OCI-LY7 (cell line): Measurements from ENCODE around the gene FEN1. TPM values are rescaled to one million over a fixed set of nuclear protein-coding genes. Genes with fewer than 3 reads are reported as not detected.

Experiments used
- BruUV-seq: library from RNA; stranded (reverse); fragments of 400-500 nt; replicated peaks from 2 replicates; lab custom pipeline; 2021; lab: Mats Ljungman, UMichigan
- CTCF ChIA-PET: fragments of 300-600 bp; sonication (Branson Sonifier 250); formaldehyde crosslinking; loops from one replicate; lab custom pipeline; 2022; ENCODE audit warnings: antibody characterized with exemption; ENCODE audit not compliant: unreplicated experiment; lab: Charles Lee
- POLR2A ChIA-PET: fragments of 300-600 bp; sonication (Branson Sonifier 250); formaldehyde crosslinking; loops from one replicate; lab custom pipeline; 2022; ENCODE audit warnings: antibody characterized with exemption; lab: Charles Lee
- DNase-seq: peaks from one replicate; pipeline ENCODE4 v3.0.0-alpha.2; 2015; ENCODE audit warnings: low spot score
- H2AFZ ChIP-seq: fragments of 200-600 bp; sonication (generic), shearing (Covaris generic); 2 replicates; pipeline ENCODE4 v1.6.1; 2014; ENCODE audit warnings: mild to moderate bottlenecking, antibody characterized with exemption, low read length, moderate library complexity
- H3K27ac ChIP-seq: fragments of 200-600 bp; sonication (generic); 2 replicates; pipeline ENCODE4 v1.5.1; 2014; ENCODE audit warnings: mixed run types, low read depth, mild to moderate bottlenecking, moderate library complexity, low read length, inconsistent platforms; ENCODE audit not compliant: poor library complexity, severe bottlenecking
- H3K36me3 ChIP-seq: fragments of 200-600 bp; sonication (generic); 2 replicates; pipeline ENCODE4 v1.6.1; 2014; ENCODE audit warnings: mild to moderate bottlenecking, antibody characterized with exemption, low read length, moderate library complexity, mixed read lengths; ENCODE audit not compliant: insufficient read depth
- H3K4me1 ChIP-seq: fragments of 200-600 bp; sonication (generic); 2 replicates; pipeline ENCODE4 v1.5.1; 2014; ENCODE audit warnings: mild to moderate bottlenecking, low read length; ENCODE audit not compliant: insufficient read depth, poor library complexity, severe bottlenecking
- H3K4me2 ChIP-seq: fragments of 200-600 bp; sonication (generic); 2 replicates; pipeline ENCODE4 v1.6.1; 2014; ENCODE audit warnings: mild to moderate bottlenecking, low read length
- H3K4me3 ChIP-seq: fragments of 200-600 bp; sonication (generic); 2 replicates; pipeline ENCODE4 v1.5.1; 2014; ENCODE audit warnings: mild to moderate bottlenecking, low read depth, low read length; ENCODE audit not compliant: poor library complexity, severe bottlenecking
- H3K79me2 ChIP-seq: fragments of 200-600 bp; sonication (generic); 2 replicates; pipeline ENCODE4 v1.6.1; 2016; ENCODE audit warnings: low read depth, mild to moderate bottlenecking, low read length, moderate library complexity, mixed read lengths; ENCODE audit not compliant: insufficient read depth
- H3K9me2 ChIP-seq: fragments of 200-600 bp; sonication (generic); 2 replicates; pipeline ENCODE4 v1.6.1; 2016; ENCODE audit warnings: mild to moderate bottlenecking, low read length, mixed read lengths; ENCODE audit not compliant: insufficient read depth
- H3K9me3 ChIP-seq: fragments of 200-600 bp; sonication (generic); 2 replicates; pipeline ENCODE4 v1.6.1; 2014; ENCODE audit warnings: mild to moderate bottlenecking, mixed run types, low read length, mixed read lengths
- H4K20me1 ChIP-seq: fragments of 200-600 bp; sonication (generic); 2 replicates; pipeline ENCODE4 v1.6.1; 2014; ENCODE audit warnings: mild to moderate bottlenecking, antibody characterized with exemption, low read length, moderate library complexity, mixed read lengths; ENCODE audit not compliant: insufficient read depth
- EZH2phosphoT487 ChIP-seq: fragments of 200-600 bp; sonication (generic); IDR thresholded peaks from 2 replicates; pipeline ENCODE4 v1.6.1; 2018; ENCODE audit warnings: low read depth, borderline replicate concordance, mild to moderate bottlenecking, mixed run types, antibody characterized with exemption, low read length, moderate library complexity, mixed read lengths
- intact Hi-C: fragments of 100-400 bp; cut with micrococcal nuclease; formaldehyde crosslinking; loops from one replicate; pipeline ENCODE4 v1.10.0; 2022; ENCODE audit not compliant: unreplicated experiment
- total RNA-seq, 2 experiments: library from RNA; depleted of rRNA in 1 of 2; stranded (reverse); fragments of >200 nt in 1 of 2; shearing (Covaris generic) in 1 of 2; gene quantifications; 2 replicates each; pipeline ENCODE4 v1.2.3, GENCODE V29; 2014 to 2022
- TF ChIP-seq, protein P1 (sequence below): fragments of 200-600 bp; sonication (generic); conservative IDR thresholded peaks from 2 replicates; pipeline ENCODE4 v1.5.1; 2014; ENCODE audit warnings: mild to moderate bottlenecking, antibody characterized with exemption, low read length, moderate library complexity, mixed read lengths

The FEN1 gene
- total RNA-seq, 2 experiments from 2014 or later, result 123 to 153 TPM

DNA sequence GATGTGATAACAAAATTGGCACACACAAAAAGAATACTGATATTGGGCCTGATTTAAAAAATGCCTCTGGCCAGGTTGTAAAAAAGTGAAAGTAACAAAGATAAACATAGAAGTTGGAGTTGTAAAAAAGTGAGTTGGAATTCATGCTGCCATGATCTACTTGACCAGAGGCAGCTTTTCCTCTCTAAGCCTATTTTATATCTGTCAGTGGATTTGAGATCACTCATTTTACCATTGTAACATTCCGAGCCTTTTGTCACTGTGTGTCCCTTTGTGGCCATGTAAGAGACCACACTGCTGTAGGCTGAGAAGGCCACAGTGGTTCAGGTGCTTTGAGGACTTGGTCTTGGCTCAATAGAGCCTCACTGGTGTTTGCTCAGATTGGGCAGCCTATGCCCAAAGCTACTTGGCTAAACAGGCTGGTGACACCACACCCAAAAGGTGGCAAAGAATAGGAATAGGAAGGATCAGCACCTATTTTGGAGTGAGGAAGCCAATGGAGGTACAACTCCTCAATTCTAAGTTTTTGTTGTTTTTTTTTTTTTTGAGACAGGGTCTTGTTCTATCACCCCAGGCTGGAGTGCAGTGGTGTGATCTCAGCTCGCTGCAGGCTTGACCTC is 7.1 kb downstream of the FEN1 start:
- H3K36me3 ChIP-seq, result peaks cover 72% of the 10 kb centered on the region
- H2AFZ ChIP-seq, result no peak overlapping the region
- BruUV-seq, result no TSS peak
- intact Hi-C loops, result no loop called here
- ChIA-PET CTCF (no interaction called here), POLR2A (interaction anchor here (0.7 kb wide), 2 partner anchors 19 to 36 kb away, joined by 8 to 13 read pairs; no protein-coding TSS in a partner anchor)
- no peak overlapping the region for H3K27ac ChIP-seq
- no peaks in the 10 kb centered on the region for H3K9me3 ChIP-seq
- no peaks in the 10 kb centered on the region for H3K9me2 ChIP-seq
- H3K4me2 ChIP-seq, result no peak overlapping the region
- no peak for DNase-seq
- H3K4me3 ChIP-seq, result no peak overlapping the region
- H4K20me1 ChIP-seq, result peaks cover 14% of the 10 kb centered on the region; the same call in 1 of the 2 replicates
- peaks cover 10% of the 10 kb centered on the region for H3K4me1 ChIP-seq
- TF ChIP-seq, protein P1, sequence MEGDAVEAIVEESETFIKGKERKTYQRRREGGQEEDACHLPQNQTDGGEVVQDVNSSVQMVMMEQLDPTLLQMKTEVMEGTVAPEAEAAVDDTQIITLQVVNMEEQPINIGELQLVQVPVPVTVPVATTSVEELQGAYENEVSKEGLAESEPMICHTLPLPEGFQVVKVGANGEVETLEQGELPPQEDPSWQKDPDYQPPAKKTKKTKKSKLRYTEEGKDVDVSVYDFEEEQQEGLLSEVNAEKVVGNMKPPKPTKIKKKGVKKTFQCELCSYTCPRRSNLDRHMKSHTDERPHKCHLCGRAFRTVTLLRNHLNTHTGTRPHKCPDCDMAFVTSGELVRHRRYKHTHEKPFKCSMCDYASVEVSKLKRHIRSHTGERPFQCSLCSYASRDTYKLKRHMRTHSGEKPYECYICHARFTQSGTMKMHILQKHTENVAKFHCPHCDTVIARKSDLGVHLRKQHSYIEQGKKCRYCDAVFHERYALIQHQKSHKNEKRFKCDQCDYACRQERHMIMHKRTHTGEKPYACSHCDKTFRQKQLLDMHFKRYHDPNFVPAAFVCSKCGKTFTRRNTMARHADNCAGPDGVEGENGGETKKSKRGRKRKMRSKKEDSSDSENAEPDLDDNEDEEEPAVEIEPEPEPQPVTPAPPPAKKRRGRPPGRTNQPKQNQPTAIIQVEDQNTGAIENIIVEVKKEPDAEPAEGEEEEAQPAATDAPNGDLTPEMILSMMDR, result no peak
- no peak for TF ChIP-seq EZH2phosphoT487
- peaks cover 49% of the 10 kb centered on the region for H3K79me2 ChIP-seq

- Histone ChIP-seq H3K4me1 (peaks cover 4% of the 10 kb centered on the region), H3K4me2 (no peak overlapping the region), H3K9me2 (no peaks in the 10 kb centered on the region), H2AFZ (no peak overlapping the region), H3K9me3 (no peaks in the 10 kb centered on the region), H3K27ac (no peak overlapping the region), H3K79me2 (peaks cover 41% of the 10 kb centered on the region), H3K4me3 (no peak overlapping the region), H3K36me3 (peaks cover 64% of the 10 kb centered on the region), H4K20me1 (0 out of 2 replicates have a peak, but pooled peaks cover 12% of the 10 kb centered on the region)
- TF ChIP-seq, protein P1, result no peak
- TF ChIP-seq EZH2phosphoT487, result no peak
- no peak for DNase-seq
- no TSS peak for BruUV-seq
- ChIA-PET POLR2A (interaction anchor here (0.7 to 1.8 kb wide), 2 partner anchors 8 to 35 kb away, joined by 7 to 8 read pairs; partner anchors contain the start of genes FEN1 and TMEM258), CTCF (no interaction called here)
- intact Hi-C loops, result no loop called here
Observed at GRCh38 chr11:61800331-61801281, 7.9 kb downstream of the FEN1 start.
